GM21360 (cell line): ENCODE data around the gene SNTB2.
A peak's percentile ranks its signal among the peaks of the same experiment; 100 is the strongest.
"Not testable (repeated sequence)": the region's sequence is repeated elsewhere in the genome, so short reads cannot be mapped to it uniquely, and the experiment has no call there.

Experiments
- ATAC-seq: cut with Tn5 transposase; IDR thresholded peaks from one replicate; pipeline ENCODE4 v1.9.1; 2021; ENCODE audit warnings: mild to moderate bottlenecking, moderate library complexity; ENCODE audit not compliant: unreplicated experiment

Gene SNTB2

GRCh38 chr16:69186642-69187445 is at the start of gene SNTB2:
TSS of gene SNTB2 (plus strand) at chr16:69187164. CDS start at chr16:69187167, 3 bp downstream.
- peak; percentile 76 for ATAC-seq

GRCh38 chr16:69138608-69139007 is 48.4 kb upstream of the SNTB2 start:
- ATAC-seq: no peak

DNA sequence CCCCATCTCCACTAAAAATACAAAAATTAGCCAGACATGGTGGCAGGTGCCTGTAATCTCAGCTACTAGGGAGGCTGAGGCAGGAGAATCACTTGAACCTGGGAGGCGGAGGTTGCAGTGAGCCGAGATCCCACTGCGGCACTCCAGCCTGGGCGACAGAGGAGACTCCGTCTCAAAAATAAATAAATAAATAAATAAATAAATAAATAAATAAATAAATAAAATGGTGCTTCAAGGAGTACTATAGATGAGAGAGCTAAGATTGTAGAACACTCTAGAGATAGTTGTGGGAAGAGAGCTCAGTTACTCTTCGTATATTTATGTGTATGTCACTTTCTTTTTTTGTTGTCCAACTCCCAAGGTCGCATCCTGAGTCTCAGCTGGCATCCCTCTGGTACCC is 47.5 kb upstream of the SNTB2 start:
- ATAC-seq: not testable (repeated sequence)

DNA sequence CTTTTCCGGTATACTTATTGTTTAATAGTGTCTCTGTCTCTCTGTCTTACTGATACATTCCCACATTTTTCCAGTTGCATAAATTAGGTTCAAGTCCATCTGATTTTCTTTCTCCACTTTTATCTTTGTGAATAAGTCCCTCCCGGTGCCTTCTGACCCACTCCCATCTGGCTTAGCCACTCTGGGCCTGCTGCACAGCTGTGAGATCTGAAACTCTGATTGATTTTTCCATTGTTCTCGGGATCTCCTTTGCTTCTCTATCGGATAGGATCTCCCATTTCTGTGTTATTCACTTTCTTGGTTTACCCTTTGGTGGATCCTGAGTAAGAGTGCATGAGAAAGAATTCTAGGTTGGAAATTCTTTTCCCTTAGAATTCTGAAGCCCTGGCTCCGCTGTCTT is 46.0 kb upstream of the SNTB2 start:
- no peak for ATAC-seq

GRCh38 chr16:69141936-69142335 is 45.0 kb upstream of the SNTB2 start:
- no peak for ATAC-seq

- ATAC-seq: no peak
Measured at GRCh38 chr16:69143116-69143515, 43.8 kb upstream of the SNTB2 start.

- ATAC-seq: no peak
Measured at GRCh38 chr16:69145658-69146057, 41.3 kb upstream of the SNTB2 start.

- not testable (repeated sequence) for ATAC-seq
Measured at GRCh38 chr16:69149621-69150020, 37.3 kb upstream of the SNTB2 start.

GRCh38 chr16:69150146-69150865 is 36.7 kb upstream of the SNTB2 start:
- ATAC-seq: no peak

- no peak for ATAC-seq
Measured at GRCh38 chr16:69157196-69157595, 29.8 kb upstream of the SNTB2 start.

- no peak for ATAC-seq
Measured at GRCh38 chr16:69160192-69160591, 26.8 kb upstream of the SNTB2 start.

DNA sequence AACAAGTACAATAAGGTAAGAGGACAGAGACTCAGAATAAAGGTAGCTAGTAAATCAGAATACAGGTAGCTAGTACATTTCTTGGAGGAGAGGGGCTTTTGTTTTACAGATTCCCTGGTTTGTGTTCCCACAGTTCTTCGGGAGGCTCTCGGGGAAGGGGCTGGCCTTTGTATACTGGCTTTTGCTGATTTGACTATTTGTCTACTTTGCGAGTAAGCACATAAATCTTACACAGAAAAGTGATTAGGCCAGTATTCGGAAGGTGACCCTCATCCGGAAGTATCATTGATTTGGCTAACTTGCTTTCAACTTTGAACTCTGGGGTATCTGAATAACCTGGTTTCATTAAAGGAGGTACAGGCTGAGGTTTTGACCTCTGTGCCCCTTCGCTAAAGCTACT is 21.4 kb upstream of the SNTB2 start:
- ATAC-seq: no peak

GRCh38 chr16:69166221-69166833 is 20.6 kb upstream of the SNTB2 start:
- ATAC-seq: no peak

- ATAC-seq: no peak
Measured at GRCh38 chr16:69166946-69167930, 19.7 kb upstream of the SNTB2 start.

DNA sequence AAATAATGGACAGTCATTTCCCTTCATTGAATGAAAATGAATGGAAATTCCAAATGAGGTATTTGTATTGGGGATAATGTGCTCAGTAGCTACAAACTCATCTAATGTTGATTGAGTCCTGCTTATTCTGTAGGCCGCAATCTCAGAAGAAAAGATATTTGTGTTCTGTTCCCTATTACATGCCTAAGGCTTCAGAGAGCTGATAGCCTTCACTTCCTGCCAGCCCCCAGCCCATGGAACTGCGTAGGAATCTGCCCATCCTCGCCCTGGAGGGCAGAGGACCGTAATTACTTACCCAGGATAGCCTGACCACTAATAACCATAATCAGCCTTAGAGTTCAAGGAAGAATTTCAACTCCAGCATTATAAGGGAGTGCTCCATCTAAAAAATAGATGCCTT is 17.9 kb upstream of the SNTB2 start:
- ATAC-seq: no peak

- no peak for ATAC-seq
Measured at GRCh38 chr16:69169607-69170352, 17.2 kb upstream of the SNTB2 start.

DNA sequence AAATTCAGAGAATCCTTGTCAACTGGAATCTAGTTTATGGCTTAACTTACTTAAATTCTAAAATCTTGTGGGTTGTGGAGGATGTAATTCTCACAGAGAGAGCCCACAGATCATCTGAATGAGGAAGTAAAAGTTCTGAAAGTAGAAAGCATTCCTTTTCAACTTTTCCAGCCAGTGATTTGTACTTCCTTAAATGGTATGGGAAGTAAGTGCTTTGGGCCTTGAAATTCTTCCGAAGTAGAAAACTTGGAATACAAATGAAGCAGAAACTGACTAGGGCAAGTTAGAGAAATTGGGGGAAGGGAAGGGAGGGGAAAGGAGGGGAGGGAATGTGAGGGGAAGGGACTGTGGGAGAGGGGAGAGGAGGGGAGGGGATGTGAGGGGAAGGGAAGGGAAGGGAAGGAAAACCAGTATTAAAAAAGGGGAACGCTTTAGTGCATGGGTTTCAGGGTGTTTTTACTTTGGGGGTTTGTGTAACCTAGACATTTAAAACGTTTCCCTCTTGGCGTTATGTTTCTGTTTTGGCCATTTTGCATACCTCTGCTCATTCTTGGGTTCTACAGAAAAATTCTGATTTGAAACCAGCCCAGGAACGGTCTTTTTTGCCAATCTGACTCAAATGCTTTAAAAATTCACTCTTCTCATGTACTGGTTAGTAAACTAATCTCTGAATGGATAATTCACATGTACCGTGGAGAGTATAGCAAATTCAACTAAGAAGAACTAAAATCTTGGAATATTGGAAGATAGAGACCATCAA is 15.5 kb upstream of the SNTB2 start:
- ATAC-seq: no peak

DNA sequence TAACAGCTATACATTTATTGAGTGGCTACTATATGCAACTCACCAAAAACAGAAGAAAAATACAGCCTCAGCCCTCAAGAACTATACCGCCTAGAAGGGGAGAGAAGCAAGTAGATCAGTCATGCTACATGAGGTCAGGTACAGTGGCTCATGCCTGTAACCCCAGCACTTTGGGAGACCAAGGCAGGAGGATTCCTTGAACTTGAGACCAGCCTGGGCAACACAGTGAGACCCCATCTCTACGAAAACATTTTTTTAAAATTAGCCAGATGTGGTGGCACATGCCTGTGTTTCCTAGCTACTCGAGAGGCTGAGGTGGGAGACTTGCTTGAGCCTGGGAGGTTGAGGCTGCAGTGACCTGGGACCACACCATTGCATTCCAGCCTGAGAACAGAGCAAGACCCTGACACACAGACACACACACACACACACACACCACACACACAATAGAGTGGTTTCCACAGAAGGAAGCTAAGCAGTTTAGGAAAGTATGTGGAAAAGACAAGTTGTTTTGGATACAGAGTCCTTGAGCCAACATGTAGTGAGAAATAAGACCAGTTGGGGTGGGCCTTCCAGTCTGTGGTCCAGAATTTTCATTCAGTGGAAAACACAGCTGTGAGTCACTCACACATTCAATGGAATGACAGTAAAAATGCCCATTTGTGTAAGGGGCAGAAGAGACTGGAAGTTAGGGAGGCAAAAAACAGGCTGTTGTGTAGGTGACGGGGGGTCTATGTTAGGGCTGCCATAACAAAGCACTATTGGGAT is 10.7 kb upstream of the SNTB2 start:
- no peak for ATAC-seq
